T1000 (cell line): ENCODE results near the gene ADCYAP1R1.

Experiments
- DNase-seq: peaks from one replicate; lab custom pipeline; 2025; ENCODE audit warnings: mixed read lengths; lab: John Stamatoyannopoulos, UW

The ADCYAP1R1 gene

GRCh38 chr7:31068006-31068675 lies 16.0 kb downstream of the ADCYAP1R1 start:
- no peak for DNase-seq

- no peak for DNase-seq
Observed at GRCh38 chr7:31069860-31070555, 17.9 kb downstream of the ADCYAP1R1 start.

- DNase-seq: no peak
Observed at GRCh38 chr7:31070991-31071644, 19.0 kb downstream of the ADCYAP1R1 start.

GRCh38 chr7:31071645-31072029 lies 19.5 kb downstream of the ADCYAP1R1 start:
- DNase-seq: no peak

GRCh38 chr7:31073326-31074119 lies 21.4 kb downstream of the ADCYAP1R1 start:
- DNase-seq: no peak

- no peak for DNase-seq
Observed at GRCh38 chr7:31074120-31074383, 21.9 kb downstream of the ADCYAP1R1 start.

GRCh38 chr7:31074403-31075085 lies 22.4 kb downstream of the ADCYAP1R1 start:
- DNase-seq: no peak

GRCh38 chr7:31075086-31075405 lies 22.9 kb downstream of the ADCYAP1R1 start:
- DNase-seq: no peak

- DNase-seq: no peak
Observed at GRCh38 chr7:31076051-31076450, 23.9 kb downstream of the ADCYAP1R1 start.

- DNase-seq: no peak
Observed at GRCh38 chr7:31076641-31077310, 24.7 kb downstream of the ADCYAP1R1 start.

- DNase-seq: no peak
Observed at GRCh38 chr7:31077484-31078362, 25.6 kb downstream of the ADCYAP1R1 start.

GRCh38 chr7:31078363-31078990 lies 26.4 kb downstream of the ADCYAP1R1 start:
- no peak for DNase-seq

- DNase-seq: no peak
Observed at GRCh38 chr7:31079126-31079823, 27.2 kb downstream of the ADCYAP1R1 start.

- DNase-seq: no peak
Observed at GRCh38 chr7:31079824-31080511, 27.9 kb downstream of the ADCYAP1R1 start.

- DNase-seq: no peak
Observed at GRCh38 chr7:31080763-31081162, 28.7 kb downstream of the ADCYAP1R1 start.

GRCh38 chr7:31082017-31082416 lies 29.9 kb downstream of the ADCYAP1R1 start:
- DNase-seq: no peak

GRCh38 chr7:31082447-31082846 lies 30.3 kb downstream of the ADCYAP1R1 start:
- no peak for DNase-seq

- no peak for DNase-seq
Observed at GRCh38 chr7:31083210-31083786, 31.2 kb downstream of the ADCYAP1R1 start.

GRCh38 chr7:31084226-31084625 lies 32.1 kb downstream of the ADCYAP1R1 start:
- no peak for DNase-seq
